GM19240 (cell line): Measurements from ENCODE around the gene CLDN7.

Experiments
- DNase-seq: peaks from one replicate; pipeline ENCODE4 v3.0.0; 2011; ENCODE audit warnings: low spot score; ENCODE audit not compliant: insufficient read length

The CLDN7 gene

GRCh38 chr17:7238420-7239090 lies 23.7 kb downstream of the CLDN7 start:
- DNase-seq: no peak

- peak; percentile 64 for DNase-seq
These were observed 24.4 kb downstream of the CLDN7 start for GRCh38 chr17:7237761-7238419.

GRCh38 chr17:7237266-7237760 lies 25.0 kb downstream of the CLDN7 start:
- no peak for DNase-seq

DNA sequence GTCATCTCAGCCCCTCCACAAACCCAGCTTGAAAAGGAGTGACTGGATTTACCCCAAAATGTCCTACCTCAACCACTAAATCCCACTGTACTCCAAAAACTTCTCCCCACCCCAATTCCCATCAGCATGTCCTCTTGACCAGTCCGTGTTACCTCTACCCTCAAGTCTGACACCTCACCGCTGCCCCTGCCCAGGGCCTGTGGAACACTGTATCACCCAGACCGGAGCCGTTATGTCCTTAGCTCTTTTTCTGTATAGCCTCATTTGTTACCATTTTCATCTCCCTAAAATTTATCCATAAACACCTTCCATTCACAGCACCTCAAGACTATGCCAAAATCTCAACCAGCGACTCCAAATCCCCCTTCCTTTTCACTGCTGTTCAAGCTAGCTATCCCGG lies 25.5 kb downstream of the CLDN7 start:
- DNase-seq: no peak

- no peak for DNase-seq
These were observed 26.3 kb downstream of the CLDN7 start for GRCh38 chr17:7235693-7236665.

DNA sequence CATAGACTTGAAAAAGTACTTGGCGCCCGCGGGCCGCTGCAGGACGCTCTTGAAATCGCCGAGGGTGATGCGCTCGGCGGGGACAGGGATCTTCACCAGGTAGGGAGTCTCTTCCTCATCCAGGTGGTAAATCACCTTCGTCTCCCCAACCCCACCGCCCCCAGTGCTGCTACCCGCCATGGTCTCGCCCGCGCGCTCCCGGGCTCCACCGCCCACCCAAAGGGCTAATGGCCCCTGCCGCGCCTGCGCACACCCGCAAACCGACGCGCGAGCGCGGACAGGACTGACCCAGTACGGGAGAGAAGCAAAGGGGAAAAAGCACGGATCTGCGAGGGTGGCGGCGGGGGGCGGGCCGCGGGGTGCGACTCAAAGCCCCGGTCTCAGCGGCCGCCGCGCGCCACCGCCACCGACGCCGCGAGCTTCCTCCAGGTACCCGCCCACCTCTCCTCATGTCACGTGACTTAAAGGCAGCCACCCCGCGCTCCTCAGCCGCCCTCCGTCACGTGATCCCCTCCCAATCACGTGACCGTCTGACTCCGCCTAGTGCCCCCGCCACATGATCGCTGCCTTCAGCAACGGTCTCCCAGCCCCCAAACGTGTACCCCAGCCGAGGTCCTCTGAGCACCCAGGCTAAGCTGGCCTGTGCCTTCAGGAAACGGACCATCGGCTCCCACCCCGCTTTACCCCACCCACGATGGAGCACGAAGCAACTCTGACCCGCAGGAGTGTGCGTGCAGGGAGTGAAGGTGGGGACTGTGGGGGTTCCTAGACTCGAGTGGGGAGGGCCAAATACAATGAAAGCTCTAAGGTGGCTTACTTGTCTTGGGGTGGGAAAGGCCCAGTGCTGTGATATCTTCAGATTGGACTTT lies 28.0 kb downstream of the CLDN7 start, which contains the start of gene DVL2:
Gene DVL2, minus strand, starts transcription at position 435 of the 869 bp plus-strand sequence. Its CDS starts 255 bp downstream, at position 180.
- peak; percentile 94 for DNase-seq

GRCh38 chr17:7233701-7234082 lies 28.6 kb downstream of the CLDN7 start:
- no peak for DNase-seq

DNA sequence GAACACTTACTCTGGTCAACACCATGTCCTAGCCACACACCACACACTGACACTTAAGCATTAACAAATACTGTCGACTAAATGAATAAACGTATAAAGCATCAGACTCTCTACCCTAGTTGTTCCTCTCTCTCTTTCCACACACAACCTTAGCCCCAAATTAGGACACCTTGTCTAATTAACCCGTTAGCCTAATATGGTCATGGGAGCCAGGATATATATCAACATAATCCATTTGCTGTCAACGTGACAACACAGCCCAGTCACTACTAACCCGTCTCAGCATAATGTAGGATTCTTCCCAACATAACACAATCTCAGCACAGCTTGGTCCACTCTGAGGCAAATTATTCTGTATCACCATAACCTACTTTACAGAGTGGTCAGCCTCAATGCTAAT lies 30.2 kb downstream of the CLDN7 start:
- DNase-seq: no peak

GRCh38 chr17:7229504-7229903 lies 32.8 kb downstream of the CLDN7 start:
- DNase-seq: no peak

DNA sequence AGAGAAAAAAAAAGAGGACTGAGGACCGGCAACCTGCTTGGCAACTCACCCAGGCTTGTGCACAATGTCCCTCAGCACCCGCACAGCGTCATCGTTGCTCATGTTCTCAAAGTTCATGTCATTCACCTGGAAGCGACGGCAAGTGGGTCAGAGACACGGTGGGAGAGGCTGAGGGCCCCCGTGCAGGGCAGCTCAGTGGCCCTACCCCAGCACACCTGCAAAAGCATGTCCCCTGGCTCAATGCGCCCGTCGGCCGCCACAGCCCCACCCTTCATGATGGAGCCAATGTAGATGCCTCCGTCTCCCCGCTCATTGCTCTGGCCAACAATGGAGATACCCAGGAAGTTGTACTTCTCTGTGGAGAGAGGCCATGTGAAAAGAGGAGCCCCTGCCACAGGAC lies 33.4 kb downstream of the CLDN7 start:
- DNase-seq: no peak

- DNase-seq: no peak
These were observed 35.3 kb downstream of the CLDN7 start for GRCh38 chr17:7226721-7227710.

- no peak for DNase-seq
These were observed 36.5 kb downstream of the CLDN7 start for GRCh38 chr17:7225711-7226331.

GRCh38 chr17:7224661-7225111 lies 37.6 kb downstream of the CLDN7 start:
- no peak for DNase-seq

DNA sequence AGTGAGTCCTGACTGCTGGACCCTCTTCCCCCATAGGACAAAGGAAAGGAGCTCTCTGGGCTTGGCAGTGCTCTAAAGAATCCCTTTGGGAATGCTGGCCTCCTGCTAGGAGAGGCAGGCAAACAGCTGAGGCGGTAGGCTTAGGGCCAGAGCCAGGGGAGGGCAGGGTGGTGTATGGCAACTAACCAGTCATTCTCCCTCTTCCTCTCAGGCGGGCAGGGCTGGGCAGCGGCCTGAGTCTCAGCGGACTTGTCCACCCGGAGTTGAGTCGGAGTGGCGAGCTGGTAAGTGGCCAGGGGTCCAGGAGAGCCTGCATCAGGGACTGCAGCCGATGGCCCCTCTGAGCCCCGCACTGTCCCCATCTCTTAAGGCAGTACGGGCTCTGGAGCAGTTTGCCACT lies 38.2 kb downstream of the CLDN7 start:
- DNase-seq: no peak

DNA sequence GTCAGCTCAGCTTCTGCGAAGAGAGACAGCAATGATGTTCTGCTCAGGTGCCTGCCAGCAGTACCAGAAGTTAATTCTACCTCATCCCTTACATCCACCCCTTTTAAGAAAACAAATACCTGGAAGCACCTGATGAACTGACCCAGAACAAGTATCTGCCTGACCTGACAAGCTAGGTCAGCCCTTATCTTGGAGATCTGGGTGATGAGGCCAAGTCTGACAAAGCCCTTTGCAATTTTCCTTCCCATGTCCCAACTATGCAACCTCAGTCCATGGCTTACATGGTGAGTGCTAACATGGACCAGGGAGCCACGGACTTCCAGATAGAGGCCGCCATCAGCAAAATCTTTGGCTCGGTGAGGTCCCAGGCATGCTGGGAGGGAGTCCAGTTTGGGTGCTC lies 38.9 kb downstream of the CLDN7 start:
- no peak for DNase-seq

DNA sequence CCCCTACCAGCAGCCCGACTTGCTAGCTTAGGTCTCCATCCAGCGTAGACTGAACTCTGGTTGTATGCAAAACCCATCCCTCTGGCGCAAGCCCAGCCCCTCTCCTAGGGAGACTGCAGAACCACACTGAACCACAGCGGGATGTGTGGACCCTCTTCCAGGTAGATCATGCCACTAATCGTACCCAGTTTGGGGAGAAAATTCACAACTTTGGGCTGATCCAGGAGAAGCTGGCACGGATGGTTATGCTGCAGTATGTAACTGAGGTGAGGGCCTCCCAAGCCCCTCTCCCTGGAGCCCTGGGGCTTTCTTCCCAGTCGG lies 39.3 kb downstream of the CLDN7 start:
- DNase-seq: no peak

DNA sequence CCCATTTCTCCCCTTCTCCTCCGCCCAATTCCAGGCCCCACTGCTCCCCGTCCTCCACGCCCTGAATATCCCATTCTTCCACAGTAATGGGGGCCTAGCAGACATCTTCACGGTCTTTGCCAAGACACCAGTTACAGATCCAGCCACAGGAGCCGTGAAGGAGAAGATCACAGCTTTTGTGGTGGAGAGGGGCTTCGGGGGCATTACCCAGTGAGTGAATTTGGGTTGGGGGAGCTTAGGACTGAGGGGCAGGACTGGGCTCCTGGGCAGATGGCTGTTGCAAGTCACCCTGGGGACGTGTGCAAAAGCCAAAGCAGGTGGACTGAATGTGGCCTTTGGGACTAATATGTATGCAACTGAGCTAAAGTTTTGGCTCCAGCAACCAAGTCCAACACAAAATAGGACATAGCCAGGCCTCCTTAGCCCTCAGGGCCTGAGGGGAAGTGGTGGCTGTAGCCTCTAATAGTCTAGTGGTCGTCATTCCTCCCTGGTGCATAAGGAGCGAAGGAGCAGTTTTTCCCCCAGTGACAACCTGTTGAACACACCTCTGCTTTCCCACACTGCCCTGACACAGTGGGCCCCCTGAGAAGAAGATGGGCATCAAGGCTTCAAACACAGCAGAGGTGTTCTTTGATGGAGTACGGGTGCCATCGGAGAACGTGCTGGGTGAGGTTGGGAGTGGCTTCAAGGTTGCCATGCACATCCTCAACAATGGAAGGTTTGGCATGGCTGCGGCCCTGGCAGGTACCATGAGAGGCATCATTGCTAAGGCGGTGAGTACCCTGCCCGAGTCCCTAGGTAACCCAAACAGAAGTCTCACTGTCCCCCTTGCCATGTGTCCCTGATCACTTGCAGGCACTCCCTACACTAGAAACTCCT lies 39.9 kb downstream of the CLDN7 start:
- DNase-seq: no peak
